Keratinocyte (primary cell): ENCODE results near the gene DAO. TPM values are rescaled to one million over a fixed set of nuclear protein-coding genes. Genes with fewer than 3 reads are reported as not detected.

ENCODE experiments used
- DNase-seq: peaks from one replicate; pipeline ENCODE4 v3.0.0-alpha.2; 2011; ENCODE audit warnings: low read depth, missing footprints, low spot score
- FAIRE-seq: peaks from 2 replicates; lab custom pipeline; 2011; peaks lifted over from hg19 to GRCh38; lab: Jason Lieb, UNC
- H2AFZ ChIP-seq: 2 replicates; pipeline ENCODE4 v1.6.0; 2012; ENCODE audit warnings: low read length, control low read depth, inconsistent platforms; ENCODE audit not compliant: control insufficient read depth
- H3K27ac ChIP-seq: 2 replicates; pipeline ENCODE4 v1.5.1; 2011; ENCODE audit warnings: low read length; ENCODE audit not compliant: control insufficient read depth, insufficient read depth
- H3K27me3 ChIP-seq: 3 replicates; pipeline ENCODE4 v1.6.0; 2011; ENCODE audit warnings: low read length; ENCODE audit not compliant: control insufficient read depth, insufficient read depth; ENCODE audit errors: extremely low read depth
- H3K36me3 ChIP-seq, 2 experiments: 2 replicates in 1 of 2; 3 replicates in 1 of 2; pipeline ENCODE4 v1.5.1; 2011; ENCODE audit warnings: low read length in 2 of 2, mild to moderate bottlenecking in 1 of 2; ENCODE audit not compliant: control insufficient read depth in 2 of 2, insufficient read depth in 2 of 2; ENCODE audit errors: extremely low read depth in 1 of 2
- H3K4me1 ChIP-seq: 3 replicates; pipeline ENCODE4 v1.5.1; 2011; ENCODE audit warnings: low read length; ENCODE audit not compliant: control insufficient read depth, insufficient read depth; ENCODE audit errors: extremely low read depth
- H3K4me2 ChIP-seq: 3 replicates; pipeline ENCODE4 v1.6.0; 2011; ENCODE audit warnings: low read depth, low read length; ENCODE audit not compliant: control insufficient read depth, insufficient read depth; ENCODE audit errors: extremely low read depth
- H3K4me3 ChIP-seq, 3 experiments: fragments of 200-600 bp in 1 of 3; sonication (generic) in 1 of 3; 2 replicates in 2 of 3; 3 replicates in 1 of 3; pipeline ENCODE4 v1.5.1; 2011 to 2016; ENCODE audit warnings: low read length in 3 of 3, mild to moderate bottlenecking in 3 of 3, control low read depth in 2 of 3, inconsistent platforms in 1 of 3, low read depth in 1 of 3, mixed read lengths in 1 of 3, mixed run types in 1 of 3, moderate library complexity in 1 of 3; ENCODE audit not compliant: control insufficient read depth in 2 of 3, insufficient read depth in 2 of 3; ENCODE audit errors: extremely low read depth in 1 of 3
- H3K79me2 ChIP-seq: 2 replicates; pipeline ENCODE4 v1.6.0; 2012; ENCODE audit warnings: low read length; ENCODE audit not compliant: control insufficient read depth, insufficient read depth
- H3K9ac ChIP-seq: 3 replicates; pipeline ENCODE4 v1.6.0; 2011; ENCODE audit warnings: low read length; ENCODE audit not compliant: control insufficient read depth, insufficient read depth; ENCODE audit errors: extremely low read depth
- H3K9me1 ChIP-seq: 3 replicates; pipeline ENCODE4 v1.6.0; 2011; ENCODE audit warnings: low read length; ENCODE audit not compliant: control insufficient read depth, insufficient read depth; ENCODE audit errors: extremely low read depth
- H3K9me3 ChIP-seq: 2 replicates; pipeline ENCODE4 v1.5.1; 2012; ENCODE audit warnings: low read depth, low read length; ENCODE audit not compliant: control insufficient read depth
- H4K20me1 ChIP-seq: 3 replicates; pipeline ENCODE4 v1.6.0; 2011; ENCODE audit warnings: low read length; ENCODE audit not compliant: control insufficient read depth, insufficient read depth; ENCODE audit errors: extremely low read depth
- EZH2 ChIP-seq: IDR thresholded peaks from one replicate; pipeline ENCODE4 v1.6.1; 2012; ENCODE audit warnings: inconsistent platforms, mild to moderate bottlenecking, low read length, moderate library complexity
- dilution Hi-C: fragments of 300-500 bp; cut with MboI; formaldehyde crosslinking; loops from one replicate; pipeline ENCODE4 v1.7.0; 2020; ENCODE audit warnings: low sequenced_read_pairs; ENCODE audit not compliant: extremely low pct_ligation_motif_present
- polyA plus RNA-seq, 5 experiments: library from polyadenylated mRNA; depleted of rRNA in 3 of 5; stranded (reverse) in 3 of 5; stranded (forward) in 1 of 5; unstranded in 1 of 5; fragments of >200 nt; gene quantifications; 1 replicate in 1 of 5; 2 replicates in 3 of 5; 3 replicates in 1 of 5; pipeline versions ENCODE4 v1.2.1 to v1.2.3, GENCODE V29; 2011 to 2012; ENCODE audit warnings: missing spikeins in 2 of 5, low read depth in 1 of 5, low replicate concordance in 1 of 5
- TF ChIP-seq, protein P1 (sequence below), 3 experiments: IDR thresholded peaks in 1 of 3; conservative IDR thresholded peaks in 1 of 3; optimal IDR thresholded peaks in 1 of 3; 2 replicates in 2 of 3; 3 replicates in 1 of 3; pipeline versions ENCODE3 to v1.5.1; 2011; ENCODE audit warnings: low read length in 3 of 3, mild to moderate bottlenecking in 3 of 3, moderate library complexity in 2 of 3, control low read depth in 1 of 3, inconsistent platforms in 1 of 3; ENCODE audit not compliant: insufficient read depth in 2 of 3; ENCODE audit errors: extremely low read depth in 1 of 3

The DAO gene
- polyA plus RNA-seq, 1 donor (not counting 4 experiments of a cell fraction or from before 2014, with no cell fraction given): not detected

DNA sequence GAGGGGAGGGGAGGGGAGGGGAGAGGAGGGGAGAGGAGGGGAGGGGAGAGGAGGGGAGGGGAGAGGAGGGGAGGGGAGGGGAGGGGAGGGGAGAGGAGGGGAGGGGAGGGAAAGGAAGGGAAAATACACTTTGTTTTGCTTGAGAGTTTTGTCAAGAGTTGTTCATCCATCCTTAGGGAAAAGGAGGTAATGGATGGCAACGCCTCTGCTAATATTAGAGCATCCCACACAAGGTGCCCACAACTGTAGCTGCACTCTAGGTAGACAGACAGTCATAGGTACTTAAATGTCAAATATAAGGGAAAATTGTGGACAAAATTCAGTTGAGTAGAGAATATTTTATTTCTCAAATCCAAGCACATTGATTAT is 20.0 kb upstream of the DAO start:
- peaks cover 0 to 1% of the 10 kb centered on the region in 2 experiments for H3K36me3 ChIP-seq
- TF ChIP-seq, protein P1, sequence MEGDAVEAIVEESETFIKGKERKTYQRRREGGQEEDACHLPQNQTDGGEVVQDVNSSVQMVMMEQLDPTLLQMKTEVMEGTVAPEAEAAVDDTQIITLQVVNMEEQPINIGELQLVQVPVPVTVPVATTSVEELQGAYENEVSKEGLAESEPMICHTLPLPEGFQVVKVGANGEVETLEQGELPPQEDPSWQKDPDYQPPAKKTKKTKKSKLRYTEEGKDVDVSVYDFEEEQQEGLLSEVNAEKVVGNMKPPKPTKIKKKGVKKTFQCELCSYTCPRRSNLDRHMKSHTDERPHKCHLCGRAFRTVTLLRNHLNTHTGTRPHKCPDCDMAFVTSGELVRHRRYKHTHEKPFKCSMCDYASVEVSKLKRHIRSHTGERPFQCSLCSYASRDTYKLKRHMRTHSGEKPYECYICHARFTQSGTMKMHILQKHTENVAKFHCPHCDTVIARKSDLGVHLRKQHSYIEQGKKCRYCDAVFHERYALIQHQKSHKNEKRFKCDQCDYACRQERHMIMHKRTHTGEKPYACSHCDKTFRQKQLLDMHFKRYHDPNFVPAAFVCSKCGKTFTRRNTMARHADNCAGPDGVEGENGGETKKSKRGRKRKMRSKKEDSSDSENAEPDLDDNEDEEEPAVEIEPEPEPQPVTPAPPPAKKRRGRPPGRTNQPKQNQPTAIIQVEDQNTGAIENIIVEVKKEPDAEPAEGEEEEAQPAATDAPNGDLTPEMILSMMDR (optimal IDR thresholded peaks at IDR 0.05 in 1 of 3, IDR thresholded peaks at IDR 0.05 in 1 of 3, conservative IDR thresholded peaks at IDR 0.05 in 1 of 3; ENCODE audit: extremely low read depth in 1 of 3, insufficient read depth in 2 of 3, low read length in 3 of 3): no peak
- TF ChIP-seq EZH2: no peak
- no peak overlapping the region for H3K4me3 ChIP-seq
- H2AFZ ChIP-seq: no peak overlapping the region
- no peak overlapping the region for H3K9ac ChIP-seq
- peaks cover 19% of the 10 kb centered on the region for H3K4me1 ChIP-seq
- peaks cover 24% of the 10 kb centered on the region for H3K79me2 ChIP-seq
- dilution Hi-C loops: no loop called here
- FAIRE-seq: no peak
- H3K4me2 ChIP-seq: no peak overlapping the region
- peaks cover 2% of the 10 kb centered on the region for H3K9me3 ChIP-seq
- H4K20me1 ChIP-seq: peaks cover 3% of the 10 kb centered on the region
- DNase-seq: no peak
- no peaks in the 10 kb centered on the region for H3K27me3 ChIP-seq
- H3K27ac ChIP-seq: no peak overlapping the region
- H3K9me1 ChIP-seq: no peaks in the 10 kb centered on the region

DNA sequence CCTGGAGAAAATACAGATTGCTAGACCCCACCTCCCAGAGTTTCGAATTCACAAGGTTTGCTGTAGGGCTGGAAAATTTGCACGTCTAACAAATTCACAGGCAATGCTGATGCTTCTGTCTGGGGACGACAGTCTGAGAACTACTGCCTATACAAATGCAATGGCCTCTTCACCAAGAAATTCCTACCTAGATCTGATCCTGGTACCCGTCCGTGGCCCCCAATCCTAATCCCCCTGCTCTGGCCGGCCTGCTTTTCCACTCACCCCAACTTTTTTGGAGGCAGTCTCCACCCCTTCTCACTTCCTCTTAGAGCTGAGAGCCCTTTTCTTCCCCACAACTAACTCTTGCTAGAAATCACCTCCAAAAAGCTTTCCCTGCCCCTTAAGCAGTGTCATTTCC is 19.4 kb upstream of the DAO start:
- Histone ChIP-seq H3K9me3 (no peaks in the 10 kb centered on the region), H3K9ac (no peak overlapping the region), H3K9me1 (no peaks in the 10 kb centered on the region), H3K27me3 (no peaks in the 10 kb centered on the region), H3K4me2 (no peak overlapping the region), H3K36me3 (peaks cover 0 to 1% of the 10 kb centered on the region in 2 experiments), H4K20me1 (peaks cover 3% of the 10 kb centered on the region), H3K27ac (no peak overlapping the region), H3K4me1 (peaks cover 16% of the 10 kb centered on the region), H3K79me2 (peaks cover 19% of the 10 kb centered on the region), H3K4me3 (no peak overlapping the region), H2AFZ (no peak overlapping the region)
- DNase-seq (no peak), FAIRE-seq (no peak)
- no peak for TF ChIP-seq EZH2
- TF ChIP-seq, protein P1 (optimal IDR thresholded peaks at IDR 0.05 in 1 of 3, IDR thresholded peaks at IDR 0.05 in 1 of 3, conservative IDR thresholded peaks at IDR 0.05 in 1 of 3; ENCODE audit: extremely low read depth in 1 of 3, insufficient read depth in 2 of 3, low read length in 3 of 3): no peak
- dilution Hi-C loops: no loop called here
